K562 (cell line): ENCODE measurements around the gene KHNYN. TPM values are rescaled to one million over a fixed set of nuclear protein-coding genes. Genes with fewer than 3 reads are reported as not detected.
A peak's percentile ranks its signal among the peaks of the same experiment; 100 is the strongest.

Experiments used
- ARID2 ChIP-seq: fragments of 450-650 bp; IDR thresholded peaks from 2 replicates; pipeline ENCODE4 v1.6.1; 2017; ENCODE audit warnings: antibody characterized with exemption, mild to moderate bottlenecking
- ARID4B ChIP-seq: sonication (generic); formaldehyde crosslinking; IDR thresholded peaks from 2 replicates; pipeline ENCODE4 v1.8.0; 2022; ENCODE audit warnings: mild to moderate bottlenecking, missing genetic modification reagents
- ATF7 ChIP-seq: fragments of 450-650 bp; IDR thresholded peaks from 2 replicates; pipeline ENCODE4 v1.7.1; 2014; ENCODE audit warnings: mild to moderate bottlenecking, moderate library complexity
- CHCHD3 ChIP-seq: fragments of 250-450 bp; sonication (Bioruptor Pico); IDR thresholded peaks from 2 replicates; pipeline ENCODE4 v2.1.2; 2022; ENCODE audit warnings: mild to moderate bottlenecking
- CREB3L1 ChIP-seq: fragments of 450-650 bp; IDR thresholded peaks from 2 replicates; pipeline ENCODE4 v1.6.1; 2014; ENCODE audit warnings: low read depth, mild to moderate bottlenecking, moderate library complexity, borderline replicate concordance
- GTF2B ChIP-seq: IDR thresholded peaks from 2 replicates; pipeline ENCODE4 v1.6.1; 2011; ENCODE audit not compliant: insufficient read length; ENCODE audit errors: extremely low read depth
- LARP7 ChIP-seq: fragments of 450-650 bp; IDR thresholded peaks from 2 replicates; pipeline ENCODE4 v1.6.1; 2016
- MBD2 ChIP-seq: sonication (generic); IDR thresholded peaks from 2 replicates; pipeline ENCODE4 v1.6.1; 2016; ENCODE audit warnings: low read depth, borderline replicate concordance
- NFE2 ChIP-seq: IDR thresholded peaks from 2 replicates; pipeline ENCODE4 v1.6.1; 2014; ENCODE audit warnings: antibody characterized with exemption, low read depth
- SIN3B ChIP-seq: fragments of 450-650 bp; IDR thresholded peaks from 2 replicates; pipeline ENCODE4 v1.6.1; 2017; ENCODE audit warnings: low read depth, mild to moderate bottlenecking, moderate library complexity
- SMARCC2 ChIP-seq: fragments of 450-650 bp; IDR thresholded peaks from 2 replicates; pipeline ENCODE4 v1.6.1; 2017; ENCODE audit warnings: antibody characterized with exemption, moderate library complexity, mild to moderate bottlenecking, low read depth
- SNAPC5 ChIP-seq: fragments of 250-450 bp; sonication (Bioruptor Pico); IDR thresholded peaks from 2 replicates; pipeline ENCODE4 v1.8.0; 2021; ENCODE audit warnings: moderate library complexity, mild to moderate bottlenecking, inconsistent platforms
- SPI1 ChIP-seq: IDR thresholded peaks from 2 replicates; pipeline ENCODE4 v1.6.1; 2011; ENCODE audit warnings: low read depth, low read length, control low read depth, borderline replicate concordance
- SRF ChIP-seq, 2 experiments: fragments of 250-450, 450-650 bp in 1 of 2; sonication (Bioruptor Pico) in 1 of 2; sonication (generic) in 1 of 2; formaldehyde crosslinking; IDR thresholded peaks; 2 replicates each; pipeline versions ENCODE4 v1.5.0 to v1.5.1; 2020 to 2022; ENCODE audit warnings: mild to moderate bottlenecking in 1 of 2, missing genetic modification reagents in 1 of 2
- TEAD1 ChIP-seq, 2 experiments: fragments of 450-650 bp in 1 of 2; sonication (generic) in 1 of 2; formaldehyde crosslinking; IDR thresholded peaks; 2 replicates each; pipeline versions ENCODE4 v1.4.0 to v1.8.0; 2020 to 2022; ENCODE audit warnings: mild to moderate bottlenecking in 2 of 2, missing genetic modification reagents in 1 of 2
- ZBTB43 ChIP-seq: sonication (generic); formaldehyde crosslinking; IDR thresholded peaks from 2 replicates; pipeline ENCODE4 v1.8.0; 2023; ENCODE audit warnings: mild to moderate bottlenecking, missing genetic modification reagents
- ZNF124 ChIP-seq: sonication (generic); formaldehyde crosslinking; IDR thresholded peaks from 2 replicates; pipeline ENCODE4 v1.8.1; 2022; ENCODE audit warnings: missing genetic modification reagents
- ZNF431 ChIP-seq: sonication (generic); formaldehyde crosslinking; IDR thresholded peaks from 2 replicates; pipeline ENCODE4 v1.8.0; 2022; ENCODE audit warnings: mild to moderate bottlenecking, missing genetic modification reagents
- ZNF583 ChIP-seq: fragments of 250-450 bp; sonication (Bioruptor Pico); IDR thresholded peaks from 2 replicates; pipeline ENCODE4 v1.4.0; 2020
- ZNF696 ChIP-seq: fragments of 250-450 bp; sonication (Bioruptor Pico); conservative IDR thresholded peaks from 2 replicates; pipeline ENCODE4 v1.4.0; 2020; ENCODE audit warnings: mild to moderate bottlenecking, moderate library complexity
- polyA plus RNA-seq, 8 experiments: library from polyadenylated mRNA; depleted of rRNA in 4 of 8; stranded (reverse) in 5 of 8; unstranded in 3 of 8; fragments of >200 nt; fragmentation: Nextera tagmentation in 2 of 8; fragmentation: Illumina TruSeq in 1 of 8; extraction: Ambion mirVana in 2 of 8; extraction: Trizol in 1 of 8; gene quantifications; 2 replicates each; pipeline versions ENCODE4 v1.2.1 to v1.2.3, GENCODE V29; 2011 to 2014; ENCODE audit warnings: inconsistent platforms in 1 of 8, missing spikeins in 1 of 8
- total RNA-seq, 7 experiments: library from RNA; depleted of rRNA in 6 of 7; stranded (reverse); fragments of >200 nt in 6 of 7; fragmentation: Illumina TruSeq in 2 of 7; extraction: Trizol in 2 of 7; gene quantifications; 2 replicates each; pipeline versions ENCODE4 v1.2.1 to v1.2.3, GENCODE V29; 2011 to 2021; ENCODE audit warnings: low replicate concordance in 1 of 7

Gene KHNYN
- total and polyA plus RNA-seq, 9 of the 15 experiments (the other 6 are each of a cell fraction or from before 2014, with no cell fraction given): 0.76 to 26.0 (median 14.1) TPM

- TF ChIP-seq ARID4B (CRISPR knock-in tag) (peak; percentile 60; the same call in 1 of the 2 replicates), GTF2B (no peak), ARID2 (no peak), SNAPC5 (CRISPR knock-in tag) (no peak), MBD2 (peak; percentile 53; the same call in 1 of the 2 replicates), CHCHD3 (CRISPR knock-in tag) (0 out of 2 replicates have a peak, but pooled peaks have one; percentile 27), CREB3L1 (peak; percentile 65; the same call in 1 of the 2 replicates), TEAD1 (CRISPR knock-in tag; IDR thresholded peaks at IDR 0.05) (0 out of 4 replicates have a peak, but pooled peaks of 1 of the 2 experiments have one; percentile 44), SPI1 (peak; percentile 57; the same call in 1 of the 2 replicates), LARP7 (no peak), SMARCC2 (no peak), ZNF696 (no peak), SRF (CRISPR knock-in tag; IDR thresholded peaks at IDR 0.05) (no peak), NFE2 (no peak), SIN3B (peak; percentile 42; the same call in 1 of the 2 replicates), ZNF124 (CRISPR knock-in tag) (no peak), ZNF431 (CRISPR knock-in tag) (no peak), ATF7 (0 out of 2 replicates have a peak, but pooled peaks have one; percentile 33), ZNF583 (CRISPR knock-in tag) (no peak), ZBTB43 (CRISPR knock-in tag) (no peak)
These were observed at the start of gene KHNYN, which contains the start of gene CBLN3 (continued) for GRCh38 chr14:24429395-24430142.
